Liver (tissue), 9 donors: ENCODE data around the gene MRPS14. TPM values are rescaled to one million over a fixed set of nuclear protein-coding genes. Genes with fewer than 3 reads are reported as not detected.

ENCODE experiments used
- DNase-seq: peaks from one replicate; pipeline ENCODE4 v3.0.0-alpha.2; 2017; ENCODE audit warnings: low spot score
- H3K27ac ChIP-seq, 2 donors: one replicate each; pipeline ENCODE4 v1.7.0; 2013; ENCODE audit warnings: inconsistent platforms in 2 of 2, low read length in 2 of 2, control low read depth in 1 of 2, low read depth in 1 of 2, mild to moderate bottlenecking in 1 of 2
- H3K27me3 ChIP-seq, 4 donors: one replicate each; pipeline versions ENCODE4 v1.6.1 to v1.7.0; 2013; ENCODE audit warnings: low read length in 3 of 4, inconsistent platforms in 1 of 4, mild to moderate bottlenecking in 1 of 4, moderate library complexity in 1 of 4; ENCODE audit not compliant: control insufficient read depth in 4 of 4, insufficient read depth in 4 of 4
- H3K36me3 ChIP-seq, 4 donors: one replicate each; pipeline versions ENCODE4 v1.6.1 to v1.7.0; 2013; ENCODE audit warnings: low read length in 3 of 4, mild to moderate bottlenecking in 3 of 4, low read depth in 1 of 4, moderate library complexity in 1 of 4; ENCODE audit not compliant: control insufficient read depth in 4 of 4, insufficient read depth in 3 of 4
- H3K4me1 ChIP-seq, 4 donors: one replicate each; pipeline versions ENCODE4 v1.6.1 to v1.7.0; 2013; ENCODE audit warnings: low read length in 3 of 4, mild to moderate bottlenecking in 3 of 4, moderate library complexity in 1 of 4; ENCODE audit not compliant: control insufficient read depth in 4 of 4, insufficient read depth in 4 of 4
- H3K4me3 ChIP-seq, 3 donors: one replicate each; pipeline versions ENCODE4 v1.6.1 to v1.7.0; 2013; ENCODE audit warnings: low read length in 3 of 3, control low read depth in 1 of 3, low read depth in 1 of 3, mild to moderate bottlenecking in 1 of 3
- H3K9ac ChIP-seq, 2 donors: one replicate each; pipeline ENCODE4 v1.7.0; 2013; ENCODE audit warnings: low read length in 2 of 2, mild to moderate bottlenecking in 2 of 2, moderate library complexity in 2 of 2, control low read depth in 1 of 2, low read depth in 1 of 2
- H3K9me3 ChIP-seq, 4 donors: one replicate each; pipeline versions ENCODE4 v1.6.1 to v1.7.0; 2013; ENCODE audit warnings: low read length in 3 of 4; ENCODE audit not compliant: control insufficient read depth in 4 of 4
- CTCF ChIP-seq: fragments of 150-350 bp; IDR thresholded peaks from 2 replicates; pipeline ENCODE4 v1.5.1; 2017; ENCODE audit warnings: improper control_type of control experiment, low read depth, low read length; ENCODE audit not compliant: missing input control
- EGR1 ChIP-seq, 2 donors: IDR thresholded peaks; 2 replicates each; pipeline ENCODE4 v1.6.1; 2016 to 2018; ENCODE audit warnings: antibody characterized with exemption in 2 of 2, low read depth in 2 of 2
- FOXA1 ChIP-seq: IDR thresholded peaks from 2 replicates; pipeline ENCODE4 v1.6.1; 2016; ENCODE audit warnings: antibody characterized with exemption
- FOXA2 ChIP-seq: IDR thresholded peaks from 2 replicates; pipeline ENCODE4 v1.6.1; 2016; ENCODE audit warnings: antibody characterized with exemption
- GABPA ChIP-seq, 2 donors: IDR thresholded peaks in 1 of 2; conservative IDR thresholded peaks in 1 of 2; 2 replicates each; pipeline ENCODE4 v1.6.1; 2016; ENCODE audit warnings: antibody characterized with exemption in 2 of 2, mild to moderate bottlenecking in 1 of 2, moderate library complexity in 1 of 2
- HNF4A ChIP-seq, 2 donors: conservative IDR thresholded peaks; 2 replicates each; pipeline ENCODE4 v1.6.1; 2016; ENCODE audit warnings: antibody characterized with exemption in 2 of 2, mild to moderate bottlenecking in 2 of 2
- HNF4G ChIP-seq: IDR thresholded peaks from 2 replicates; pipeline ENCODE4 v1.6.1; 2016; ENCODE audit warnings: antibody characterized with exemption
- JUND ChIP-seq, 2 donors: IDR thresholded peaks; 2 replicates each; pipeline ENCODE4 v1.6.1; 2016; ENCODE audit warnings: antibody characterized with exemption in 2 of 2
- MAX ChIP-seq: IDR thresholded peaks from 2 replicates; pipeline ENCODE4 v1.6.1; 2016; ENCODE audit warnings: antibody characterized with exemption
- NR2F2 ChIP-seq: IDR thresholded peaks from 2 replicates; pipeline ENCODE4 v1.6.1; 2016; ENCODE audit warnings: antibody characterized with exemption
- RAD21 ChIP-seq, 2 donors: IDR thresholded peaks; 2 replicates each; pipeline ENCODE4 v1.6.1; 2016; ENCODE audit warnings: antibody characterized with exemption in 2 of 2, mild to moderate bottlenecking in 2 of 2
- REST ChIP-seq: IDR thresholded peaks from 2 replicates; pipeline ENCODE4 v1.6.1; 2016; ENCODE audit warnings: antibody characterized with exemption, mild to moderate bottlenecking
- SP1 ChIP-seq: IDR thresholded peaks from 2 replicates; pipeline ENCODE4 v1.6.1; 2018; ENCODE audit warnings: antibody characterized with exemption, mild to moderate bottlenecking
- TAF1 ChIP-seq: conservative IDR thresholded peaks from 2 replicates; pipeline ENCODE4 v1.6.1; 2016; ENCODE audit warnings: antibody characterized with exemption, mild to moderate bottlenecking
- YY1 ChIP-seq: IDR thresholded peaks from 2 replicates; pipeline ENCODE4 v1.6.1; 2016; ENCODE audit warnings: antibody characterized with exemption, mild to moderate bottlenecking
- WGBS: extraction: QIAGEN DNeasy Blood & Tissue Kit; methylation state at CpG from one replicate; pipeline ENCODE4 v1.1.7; 2013; 5-methylcytosine and 5-hydroxymethylcytosine counted together
- polyA plus RNA-seq, 2 donors: library from polyadenylated mRNA; stranded (reverse) in 1 of 2; unstranded in 1 of 2; fragments of 200-250 nt in 1 of 2; fragments of >200 nt in 1 of 2; fragmentation: Nextera tagmentation in 1 of 2; extraction: Ambion mirVana in 1 of 2; gene quantifications; one replicate each; pipeline versions ENCODE4 v1.2.1 to v1.2.3, GENCODE V29; 2013 to 2015
- total RNA-seq, 2 donors: library from RNA; depleted of rRNA; stranded (reverse); fragments of >200 nt; gene quantifications; one replicate each; pipeline ENCODE4 v1.2.3, GENCODE V29; 2014
- donor health status: healthy.
- donor health status: healthy.
- donor health status: healthy.
- donor health status: healthy.
- donor health status: healthy.

The MRPS14 gene
- total and polyA plus RNA-seq, 4 donors = 14.9 to 41.4 (median 22.4) TPM

- H3K9me3 ChIP-seq = no peaks in the 10 kb centered on the region
- no peak overlapping the region for H3K27ac ChIP-seq
- peaks cover 11 to 69% (median 55%) of the 10 kb centered on the region in 4 donors for H3K36me3 ChIP-seq
- no peaks in the 10 kb centered on the region for H3K27me3 ChIP-seq
- no peak for DNase-seq
- no peak overlapping the region for H3K4me3 ChIP-seq
- no peaks in the 10 kb centered on the region for H3K4me1 ChIP-seq
- TF ChIP-seq CTCF (no peak), SP1 (no peak), GABPA (IDR thresholded peaks at IDR 0.05 in 1 of 2, conservative IDR thresholded peaks at IDR 0.05 in 1 of 2) (no peak), NR2F2 (no peak), HNF4A (conservative IDR thresholded peaks at IDR 0.05) (no peak), HNF4G (no peak), REST (no peak), FOXA2 (no peak), FOXA1 (no peak), RAD21 (IDR thresholded peaks at IDR 0.05) (no peak), JUND (IDR thresholded peaks at IDR 0.05) (no peak), EGR1 (IDR thresholded peaks at IDR 0.05; ENCODE audit: low read depth in 2 of 2) (no peak), MAX (no peak), TAF1 (no peak), YY1 (no peak)
- 85% methylated on average over 4 of the region's 4 CpGs for WGBS
- H3K9ac ChIP-seq = no peak overlapping the region
Observed at GRCh38 chr1:175015243-175015642, 8.0 kb downstream of the MRPS14 start.

GRCh38 chr1:175013445-175013844, 9.8 kb downstream of the MRPS14 start:
- H3K27ac ChIP-seq = no peak overlapping the region
- DNase-seq = no peak
- H3K9me3 ChIP-seq = no peaks in the 10 kb centered on the region
- no peak for TF ChIP-seq TAF1
- TF ChIP-seq YY1 = no peak
- TF ChIP-seq MAX = no peak
- no peak for TF ChIP-seq FOXA1
- no peaks in the 10 kb centered on the region for H3K27me3 ChIP-seq
- H3K4me1 ChIP-seq = no peaks in the 10 kb centered on the region
- 84% methylated on average over 1 of the region's 1 CpG for WGBS
- H3K36me3 ChIP-seq = peaks cover 12 to 79% (median 64%) of the 10 kb centered on the region in 4 donors
- H3K4me3 ChIP-seq = no peak overlapping the region
- no peak overlapping the region for H3K9ac ChIP-seq
